Measurements from ENCODE around the gene NCR1. TPM values are rescaled to one million over a fixed set of nuclear protein-coding genes. Genes with fewer than 3 reads are reported as not detected.
A peak's percentile ranks its signal among the peaks of the same experiment; 100 is the strongest.

Gene NCR1
- total RNA-seq, 6 donors from 2014 or later = 0.89 to 4.2 (median 2.2) TPM

DNA sequence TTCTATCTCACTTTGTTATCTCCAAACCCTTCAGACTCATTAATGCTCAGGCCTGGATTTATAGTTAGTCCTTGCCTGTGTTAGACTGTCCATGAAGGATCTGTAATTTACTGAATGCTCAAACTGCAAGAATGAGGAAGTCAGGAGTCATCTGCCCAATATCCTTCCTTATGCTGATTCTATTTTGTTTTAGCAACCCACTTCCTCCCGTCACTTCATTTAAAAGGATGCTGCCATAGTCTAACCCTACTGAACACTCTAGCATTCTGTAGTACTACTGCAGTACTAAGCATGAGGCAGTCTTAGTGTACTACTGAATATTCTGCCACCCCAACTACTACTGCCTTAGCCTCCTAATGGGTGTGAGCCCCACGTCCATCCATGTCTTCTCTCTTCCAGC lies 30.4 kb upstream of the NCR1 start:
- 38 to 44% methylated on average over 2 of the region's 2 CpGs for WGBS, 2 donors
- Histone ChIP-seq H3K4me3 (peak overlapping the region in 1 of 4 donors; percentile 32), H3K9me3 (no peaks in the 10 kb centered on the region), H3K27me3 (no peaks in the 10 kb centered on the region), H3K27ac (peak overlapping the region; percentile 37 to 83 (median 55)), H3K4me1 (no peaks in the 10 kb centered on the region), H3K36me3 (no peaks in the 10 kb centered on the region)
- peak; percentile 67 to 69 for ATAC-seq (ENCODE audit: low FRiP score in 2 of 2)
- no peak for DNase-seq
- TF ChIP-seq POLR2A (IDR thresholded peaks at IDR 0.05) (no peak), POLR2AphosphoS5 (IDR thresholded peaks at IDR 0.05) (peak in 1 of 2 donors; percentile 39), EP300 (IDR thresholded peaks at IDR 0.05) (no peak), CTCF (IDR thresholded peaks at IDR 0.05) (no peak)

GRCh38 chr19:54877471-54877870 lies 28.5 kb upstream of the NCR1 start:
- Histone ChIP-seq H3K4me3 (peak overlapping the region in 1 of 4 donors; percentile 32), H3K9me3 (no peaks in the 10 kb centered on the region), H3K36me3 (no peaks in the 10 kb centered on the region), H3K27me3 (no peaks in the 10 kb centered on the region), H3K4me1 (no peaks in the 10 kb centered on the region), H3K27ac (peak overlapping the region in 1 of 4 donors; percentile 83)
- no peak for TF ChIP-seq POLR2A (IDR thresholded peaks at IDR 0.05)
- no peak for TF ChIP-seq CTCF (IDR thresholded peaks at IDR 0.05)
- no peak for TF ChIP-seq EP300 (IDR thresholded peaks at IDR 0.05)
- TF ChIP-seq POLR2AphosphoS5 (IDR thresholded peaks at IDR 0.05) = no peak
- DNase-seq (no peak), ATAC-seq (ENCODE audit: low FRiP score in 2 of 2) (no peak)
- 67 to 70% methylated on average over 3 of the region's 3 CpGs for WGBS, 2 donors

DNA sequence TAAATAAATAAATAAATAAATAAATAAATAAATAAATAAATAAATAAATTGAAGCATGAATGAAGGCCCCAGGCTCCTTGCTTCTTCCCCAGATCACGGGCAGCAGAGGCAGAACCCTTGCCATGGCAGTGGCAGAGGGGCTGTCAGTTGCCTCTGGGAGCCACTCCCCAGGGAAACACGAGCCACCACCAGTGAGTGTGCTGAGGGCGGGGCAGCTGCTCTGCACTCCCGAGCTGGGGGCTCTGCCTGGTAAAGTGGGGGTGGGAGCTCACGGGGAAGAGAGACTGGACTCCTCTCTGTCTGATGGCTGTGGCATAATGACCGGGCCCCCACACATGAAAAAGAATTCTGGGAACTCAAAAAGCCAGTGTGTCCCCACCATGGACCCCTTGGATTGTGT lies 24.1 kb upstream of the NCR1 start:
- TF ChIP-seq POLR2A (IDR thresholded peaks at IDR 0.05) (no peak), POLR2AphosphoS5 (IDR thresholded peaks at IDR 0.05) (no peak), CTCF (IDR thresholded peaks at IDR 0.05) (no peak), EP300 (IDR thresholded peaks at IDR 0.05) (no peak)
- Histone ChIP-seq H3K9me3 (no peaks in the 10 kb centered on the region), H3K36me3 (no peaks in the 10 kb centered on the region), H3K4me1 (no peaks in the 10 kb centered on the region), H3K27ac (no peak overlapping the region), H3K27me3 (no peaks in the 10 kb centered on the region), H3K4me3 (no peak overlapping the region)
- 73 to 77% methylated on average over 3 to 6 of the region's 6 CpGs for WGBS, 2 donors
- no peak for ATAC-seq (ENCODE audit: low FRiP score in 2 of 2)
- DNase-seq = peak in 1 of 2 donors; percentile 49

- DNase-seq = no peak
- no peaks in the 10 kb centered on the region for H3K27me3 ChIP-seq
- no peak overlapping the region for H3K27ac ChIP-seq
- no peaks in the 10 kb centered on the region for H3K9me3 ChIP-seq
- H3K36me3 ChIP-seq = no peaks in the 10 kb centered on the region
- no peak for ATAC-seq (ENCODE audit: low FRiP score in 2 of 2)
- TF ChIP-seq POLR2A (IDR thresholded peaks at IDR 0.05) (no peak), POLR2AphosphoS5 (IDR thresholded peaks at IDR 0.05) (no peak), CTCF (IDR thresholded peaks at IDR 0.05) (no peak), EP300 (IDR thresholded peaks at IDR 0.05) (no peak)
- WGBS, 2 donors = 66 to 71% methylated on average over 7 of the region's 7 CpGs
- H3K4me3 ChIP-seq = no peak overlapping the region
- no peaks in the 10 kb centered on the region for H3K4me1 ChIP-seq
Observed at GRCh38 chr19:54882758-54883157, 23.2 kb upstream of the NCR1 start.

DNA sequence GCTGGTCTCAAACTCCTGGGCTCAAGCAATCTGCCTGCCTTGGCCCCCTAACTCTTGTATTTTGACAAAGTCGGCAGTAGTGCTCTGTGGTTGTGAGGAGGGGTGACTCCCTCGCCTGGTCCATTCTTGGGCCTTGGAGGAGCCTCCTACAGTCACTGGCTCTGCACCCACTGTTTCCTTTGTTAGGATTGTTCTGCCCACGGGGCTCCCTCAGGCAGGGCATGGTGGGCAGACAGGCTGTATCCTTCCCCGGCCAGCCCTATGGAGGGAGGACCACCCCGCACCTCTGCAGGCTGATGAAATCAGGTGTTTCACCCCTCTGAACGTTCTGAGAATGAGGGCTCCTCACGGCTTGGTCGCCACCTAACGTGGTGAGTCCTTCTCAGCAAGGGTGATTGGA lies 22.7 kb upstream of the NCR1 start:
- H3K27me3 ChIP-seq = no peaks in the 10 kb centered on the region
- no peaks in the 10 kb centered on the region for H3K4me1 ChIP-seq
- no peak for ATAC-seq (ENCODE audit: low FRiP score in 2 of 2)
- 81 to 87% methylated on average over 3 to 9 of the region's 9 CpGs for WGBS, 2 donors
- no peak overlapping the region for H3K27ac ChIP-seq
- no peak for TF ChIP-seq CTCF (IDR thresholded peaks at IDR 0.05)
- TF ChIP-seq POLR2A (IDR thresholded peaks at IDR 0.05) = no peak
- TF ChIP-seq POLR2AphosphoS5 (IDR thresholded peaks at IDR 0.05) = no peak
- no peak for TF ChIP-seq EP300 (IDR thresholded peaks at IDR 0.05)
- H3K4me3 ChIP-seq = no peak overlapping the region
- H3K9me3 ChIP-seq = no peaks in the 10 kb centered on the region
- H3K36me3 ChIP-seq = peaks cover 0 to 4% (median 0%) of the 10 kb centered on the region in 4 donors
- no peak for DNase-seq
